Smooth muscle cell of trachea (primary cell): ENCODE data around the gene EP400. TPM values are rescaled to one million over a fixed set of nuclear protein-coding genes. Genes with fewer than 3 reads are reported as not detected.

Experiments used
- total RNA-seq: library from RNA; depleted of rRNA; stranded (reverse); fragments of >200 nt; gene quantifications from 2 replicates; pipeline ENCODE4 v1.2.1, GENCODE V29; 2014

EP400 gene, protein sequence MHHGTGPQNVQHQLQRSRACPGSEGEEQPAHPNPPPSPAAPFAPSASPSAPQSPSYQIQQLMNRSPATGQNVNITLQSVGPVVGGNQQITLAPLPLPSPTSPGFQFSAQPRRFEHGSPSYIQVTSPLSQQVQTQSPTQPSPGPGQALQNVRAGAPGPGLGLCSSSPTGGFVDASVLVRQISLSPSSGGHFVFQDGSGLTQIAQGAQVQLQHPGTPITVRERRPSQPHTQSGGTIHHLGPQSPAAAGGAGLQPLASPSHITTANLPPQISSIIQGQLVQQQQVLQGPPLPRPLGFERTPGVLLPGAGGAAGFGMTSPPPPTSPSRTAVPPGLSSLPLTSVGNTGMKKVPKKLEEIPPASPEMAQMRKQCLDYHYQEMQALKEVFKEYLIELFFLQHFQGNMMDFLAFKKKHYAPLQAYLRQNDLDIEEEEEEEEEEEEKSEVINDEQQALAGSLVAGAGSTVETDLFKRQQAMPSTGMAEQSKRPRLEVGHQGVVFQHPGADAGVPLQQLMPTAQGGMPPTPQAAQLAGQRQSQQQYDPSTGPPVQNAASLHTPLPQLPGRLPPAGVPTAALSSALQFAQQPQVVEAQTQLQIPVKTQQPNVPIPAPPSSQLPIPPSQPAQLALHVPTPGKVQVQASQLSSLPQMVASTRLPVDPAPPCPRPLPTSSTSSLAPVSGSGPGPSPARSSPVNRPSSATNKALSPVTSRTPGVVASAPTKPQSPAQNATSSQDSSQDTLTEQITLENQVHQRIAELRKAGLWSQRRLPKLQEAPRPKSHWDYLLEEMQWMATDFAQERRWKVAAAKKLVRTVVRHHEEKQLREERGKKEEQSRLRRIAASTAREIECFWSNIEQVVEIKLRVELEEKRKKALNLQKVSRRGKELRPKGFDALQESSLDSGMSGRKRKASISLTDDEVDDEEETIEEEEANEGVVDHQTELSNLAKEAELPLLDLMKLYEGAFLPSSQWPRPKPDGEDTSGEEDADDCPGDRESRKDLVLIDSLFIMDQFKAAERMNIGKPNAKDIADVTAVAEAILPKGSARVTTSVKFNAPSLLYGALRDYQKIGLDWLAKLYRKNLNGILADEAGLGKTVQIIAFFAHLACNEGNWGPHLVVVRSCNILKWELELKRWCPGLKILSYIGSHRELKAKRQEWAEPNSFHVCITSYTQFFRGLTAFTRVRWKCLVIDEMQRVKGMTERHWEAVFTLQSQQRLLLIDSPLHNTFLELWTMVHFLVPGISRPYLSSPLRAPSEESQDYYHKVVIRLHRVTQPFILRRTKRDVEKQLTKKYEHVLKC (N-terminal part only)
- 12.1 and 19.2 TPM in 2 replicates for total RNA-seq

DNA sequence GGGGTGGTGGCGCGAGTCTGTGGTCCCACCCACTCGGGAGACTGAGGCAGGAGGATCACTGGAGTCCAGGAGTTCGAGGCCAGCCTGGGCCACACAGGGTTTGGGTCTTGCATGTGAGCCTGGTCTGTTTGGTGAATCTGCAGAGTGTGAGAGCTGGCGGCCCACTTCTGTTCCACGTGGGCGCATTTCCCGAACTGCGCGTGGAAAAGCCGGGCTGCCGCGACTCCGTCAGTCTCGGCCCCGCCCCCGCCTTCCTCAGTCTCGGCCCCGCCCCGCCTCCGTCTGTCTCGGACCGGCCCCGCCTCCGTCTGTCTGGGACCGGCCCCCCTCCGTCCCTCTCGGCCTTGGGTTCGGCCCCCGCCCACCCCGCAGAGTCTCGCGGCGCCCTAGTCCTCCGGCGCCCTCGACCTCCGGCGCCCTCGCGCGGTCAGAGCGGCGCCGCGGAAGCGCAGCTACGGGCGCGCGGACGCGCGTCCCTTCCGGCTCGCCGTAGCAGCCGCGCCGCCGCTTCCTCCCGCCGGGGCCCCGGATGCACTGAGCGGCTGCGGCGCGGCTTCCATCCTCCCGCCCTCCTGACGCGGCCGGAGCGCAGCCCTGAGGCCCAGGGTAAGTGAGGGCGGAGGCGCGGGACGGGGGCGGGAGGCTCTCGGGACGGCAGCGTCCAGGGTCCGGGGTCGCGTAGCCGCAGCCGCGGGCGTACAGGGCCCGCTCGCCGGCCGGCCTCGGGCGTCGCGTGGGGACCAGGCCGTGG lies at the start of gene EP400:
TSS of gene EP400 (plus strand) at position 512 of the 751 bp plus-strand sequence. CDS start 10,678 bp downstream, outside the sequence.

DNA sequence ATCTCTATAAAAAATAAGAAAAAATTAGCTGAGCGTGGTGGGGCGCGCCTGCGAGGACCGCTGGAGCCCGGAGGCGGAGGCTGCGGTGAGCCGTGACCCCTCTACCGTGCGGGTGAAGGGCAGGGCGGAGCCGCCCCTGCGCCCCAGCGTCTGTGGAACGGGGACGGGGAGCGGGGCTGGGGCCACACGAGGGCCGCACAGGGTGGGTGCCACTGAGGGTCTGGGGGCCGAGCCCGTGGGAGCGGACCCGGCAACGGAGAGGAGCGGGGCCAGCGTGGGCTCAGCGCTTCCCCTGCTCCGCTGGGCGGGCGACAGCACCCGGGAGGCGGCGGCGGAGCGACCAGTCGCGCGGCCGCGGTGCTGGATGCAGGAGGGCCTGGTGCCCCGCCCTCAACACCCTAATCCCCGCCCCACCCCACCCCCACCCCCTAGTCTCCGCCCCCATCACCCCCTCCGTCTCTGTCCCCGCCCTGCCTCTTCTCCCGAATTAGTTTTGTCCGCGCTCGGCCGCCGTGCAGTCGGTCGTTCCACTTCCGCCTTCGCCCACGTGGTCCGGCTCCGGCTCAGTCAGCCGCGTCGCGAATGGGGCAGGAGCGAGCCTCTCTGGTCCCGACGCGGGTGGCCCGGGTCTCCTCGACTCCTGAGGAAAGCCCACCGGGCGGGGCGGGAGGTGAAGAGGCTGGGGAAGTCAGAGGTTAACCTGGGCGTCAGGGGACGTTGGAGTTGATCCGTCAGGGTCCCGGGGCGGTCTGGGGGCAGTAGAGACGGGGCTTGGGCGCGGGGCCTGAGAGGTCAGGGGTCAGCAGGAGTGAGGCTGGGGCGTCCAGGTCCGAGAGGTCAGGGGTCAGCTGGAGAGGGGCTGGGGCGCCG lies 20.8 kb upstream of the EP400 start, which contains the start of gene PUS1:
TSS of gene PUS1 (plus strand) at position 566 of the 870 bp plus-strand sequence. CDS start 447 bp downstream, outside the sequence.

Other genes with a start within 250 kb of the EP400 start
- gene SFSWAP, start 238.9 kb upstream of the EP400 start, total RNA-seq, result 20.0 and 21.7 TPM in 2 replicates
- 11.2 and 26.1 TPM in 2 replicates for gene MMP17, start 121.5 kb upstream of the EP400 start, total RNA-seq
- 17.3 and 17.5 TPM in 2 replicates for gene ULK1, start 55.3 kb upstream of the EP400 start, total RNA-seq
- gene PUS1, start 20.7 kb upstream of the EP400 start, total RNA-seq, result 6.1 and 12.4 TPM in 2 replicates
- 7.1 and 7.3 TPM in 2 replicates for gene DDX51, start 194.4 kb downstream of the EP400 start, total RNA-seq
- 11.1 and 11.8 TPM in 2 replicates for gene NOC4L, start 194.5 kb downstream of the EP400 start, total RNA-seq